HepG2 (cell line): ENCODE results near the gene SSNA1. TPM values are rescaled to one million over a fixed set of nuclear protein-coding genes. Genes with fewer than 3 reads are reported as not detected.

Source experiments
- GFI1 ChIP-seq: sonication (generic); formaldehyde crosslinking; IDR thresholded peaks from 2 replicates; pipeline ENCODE4 v1.5.0; 2020; ENCODE audit warnings: missing genetic modification reagents, mild to moderate bottlenecking, borderline replicate concordance
- JDP2 ChIP-seq: sonication (generic); formaldehyde crosslinking; IDR thresholded peaks from 2 replicates; pipeline ENCODE4 v1.8.1; 2022; ENCODE audit warnings: missing genetic modification reagents, borderline replicate concordance
- MTF1 ChIP-seq: sonication (generic); formaldehyde crosslinking; IDR thresholded peaks from 2 replicates; pipeline ENCODE4 v1.5.0; 2020; ENCODE audit warnings: missing genetic modification reagents
- NFKB2 ChIP-seq: sonication (generic); formaldehyde crosslinking; IDR thresholded peaks from 2 replicates; pipeline ENCODE4 v1.4.0; 2020; ENCODE audit warnings: missing genetic modification reagents, borderline replicate concordance
- PRPF4 ChIP-seq: fragments of 200-400 bp; formaldehyde crosslinking; IDR thresholded peaks from 2 replicates; pipeline ENCODE4 v1.6.1; 2016; ENCODE audit warnings: low read length, low read depth; ENCODE audit not compliant: poor library complexity, severe bottlenecking
- RORA ChIP-seq: sonication (generic); formaldehyde crosslinking; IDR thresholded peaks from 2 replicates; pipeline ENCODE4 v1.5.0; 2020; ENCODE audit warnings: mild to moderate bottlenecking, missing genetic modification reagents, moderate library complexity
- SALL1 ChIP-seq: sonication (generic); formaldehyde crosslinking; IDR thresholded peaks from 2 replicates; pipeline ENCODE4 v1.8.0; 2022; ENCODE audit warnings: mild to moderate bottlenecking, missing genetic modification reagents
- TCF7L2 ChIP-seq: IDR thresholded peaks from 2 replicates; pipeline ENCODE4 v1.6.1; 2011; ENCODE audit warnings: mild to moderate bottlenecking, low read depth, low read length, moderate library complexity
- TP53 ChIP-seq: sonication (generic); formaldehyde crosslinking; conservative IDR thresholded peaks from 2 replicates; pipeline ENCODE4 v1.4.0; 2020; ENCODE audit warnings: missing genetic modification reagents
- ZNF773 ChIP-seq: sonication (generic); formaldehyde crosslinking; IDR thresholded peaks from 2 replicates; pipeline ENCODE4 v1.4.0; 2020; ENCODE audit warnings: missing genetic modification reagents, borderline replicate concordance
- polyA plus RNA-seq, 8 experiments: library from polyadenylated mRNA; depleted of rRNA in 3 of 8; stranded (reverse) in 7 of 8; unstranded in 1 of 8; fragments of >200 nt; fragmentation: Illumina TruSeq in 4 of 8; extraction: Trizol in 4 of 8; gene quantifications; 2 replicates each; pipeline versions ENCODE4 v1.2.1 to v1.2.3, GENCODE V29; 2011 to 2016; ENCODE audit warnings: low read depth in 4 of 8, missing spikeins in 1 of 8, mixed read lengths in 1 of 8; ENCODE audit not compliant: insufficient read depth in 1 of 8
- total RNA-seq, 5 experiments: library from RNA; depleted of rRNA; stranded (reverse); fragments of >200 nt; fragmentation: Illumina TruSeq; extraction: Trizol; gene quantifications; 2 replicates each; pipeline ENCODE4 v1.2.3, GENCODE V29; 2016; ENCODE audit warnings: low read depth in 1 of 5
- TF ChIP-seq, protein P1 (sequence below): sonication (generic); formaldehyde crosslinking; IDR thresholded peaks from 2 replicates; pipeline ENCODE4 v1.8.1; 2023; ENCODE audit warnings: mild to moderate bottlenecking, missing genetic modification reagents
- TF ChIP-seq, protein P2 (sequence below): sonication (generic); formaldehyde crosslinking; IDR thresholded peaks from 2 replicates; pipeline ENCODE4 v1.4.0; 2020; ENCODE audit warnings: low read depth, mild to moderate bottlenecking, missing genetic modification reagents
- TF ChIP-seq, protein P3 (sequence below): sonication (generic); formaldehyde crosslinking; IDR thresholded peaks from 2 replicates; pipeline ENCODE4 v1.5.0; 2020; ENCODE audit warnings: missing genetic modification reagents
- TF ChIP-seq, protein P4 (sequence below): sonication (generic); formaldehyde crosslinking; IDR thresholded peaks from 2 replicates; pipeline ENCODE4 v1.4.0; 2020; ENCODE audit warnings: missing genetic modification reagents
- TF ChIP-seq, protein P5 (sequence below): sonication (generic); formaldehyde crosslinking; IDR thresholded peaks from 2 replicates; pipeline ENCODE4 v1.4.0; 2020; ENCODE audit warnings: missing genetic modification reagents
- TF ChIP-seq, protein P6 (sequence below): sonication (generic); formaldehyde crosslinking; IDR thresholded peaks from 2 replicates; pipeline ENCODE4 v1.4.0; 2020; ENCODE audit warnings: mild to moderate bottlenecking, missing genetic modification reagents

Gene SSNA1
- total and polyA plus RNA-seq, 2 of the 13 experiments (the other 11 are each of a cell fraction or from before 2014, with no cell fraction given), result 35.9 to 49.4 TPM

DNA sequence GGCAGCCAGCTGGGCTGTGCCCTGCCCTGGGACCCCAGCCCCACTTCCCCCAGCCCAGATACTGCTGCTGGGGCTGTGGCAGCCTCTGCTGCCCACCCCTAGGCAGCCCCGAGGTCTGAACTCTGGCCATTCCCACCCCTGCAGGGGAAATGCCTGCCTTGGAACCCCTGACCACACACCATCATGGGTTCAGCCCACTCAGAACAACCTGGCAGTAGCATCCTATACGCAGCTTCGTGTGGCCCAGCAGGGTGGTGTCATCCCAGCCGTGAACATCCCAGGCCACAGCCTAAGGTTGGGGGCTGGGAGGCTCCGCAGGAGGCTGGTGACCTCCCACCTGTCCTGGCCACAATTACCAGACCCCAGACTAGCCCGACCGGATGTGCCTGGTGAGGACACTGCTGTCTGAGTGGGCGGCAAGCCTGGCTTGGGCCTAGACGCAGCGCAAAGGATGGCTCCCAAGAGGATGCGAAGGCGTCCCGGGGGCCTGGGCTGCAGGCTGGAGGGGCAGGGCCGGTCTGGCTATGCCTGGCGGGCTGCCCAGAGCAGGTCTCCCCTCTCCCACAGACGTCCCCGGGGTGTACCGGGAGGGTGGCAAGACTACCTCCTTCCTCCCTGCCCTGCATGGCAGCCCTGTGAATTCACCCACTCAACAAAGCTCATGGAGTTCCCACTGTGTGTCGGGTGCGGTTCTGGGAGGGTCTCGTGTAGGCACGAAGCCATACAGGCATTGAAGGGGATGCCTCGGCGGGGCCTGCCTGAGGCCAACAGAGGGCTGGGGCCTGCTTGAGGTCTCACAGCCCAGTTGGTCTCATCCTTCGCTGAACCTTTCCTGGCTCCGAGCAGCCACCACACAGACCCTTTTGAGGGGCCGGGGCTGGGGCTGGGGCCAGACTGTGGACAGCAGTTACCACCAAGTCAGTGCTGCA, 40.8 kb downstream of the SSNA1 start (continued):
- no peak for TF ChIP-seq MTF1 (CRISPR knock-in tag)
- TF ChIP-seq, protein P1, sequence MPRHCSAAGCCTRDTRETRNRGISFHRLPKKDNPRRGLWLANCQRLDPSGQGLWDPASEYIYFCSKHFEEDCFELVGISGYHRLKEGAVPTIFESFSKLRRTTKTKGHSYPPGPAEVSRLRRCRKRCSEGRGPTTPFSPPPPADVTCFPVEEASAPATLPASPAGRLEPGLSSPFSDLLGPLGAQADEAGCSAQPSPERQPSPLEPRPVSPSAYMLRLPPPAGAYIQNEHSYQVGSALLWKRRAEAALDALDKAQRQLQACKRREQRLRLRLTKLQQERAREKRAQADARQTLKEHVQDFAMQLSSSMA (CRISPR knock-in tag), result no peak
- TF ChIP-seq JDP2, result no peak
- TF ChIP-seq SALL1 (CRISPR knock-in tag), result no peak
- TF ChIP-seq, protein P2, sequence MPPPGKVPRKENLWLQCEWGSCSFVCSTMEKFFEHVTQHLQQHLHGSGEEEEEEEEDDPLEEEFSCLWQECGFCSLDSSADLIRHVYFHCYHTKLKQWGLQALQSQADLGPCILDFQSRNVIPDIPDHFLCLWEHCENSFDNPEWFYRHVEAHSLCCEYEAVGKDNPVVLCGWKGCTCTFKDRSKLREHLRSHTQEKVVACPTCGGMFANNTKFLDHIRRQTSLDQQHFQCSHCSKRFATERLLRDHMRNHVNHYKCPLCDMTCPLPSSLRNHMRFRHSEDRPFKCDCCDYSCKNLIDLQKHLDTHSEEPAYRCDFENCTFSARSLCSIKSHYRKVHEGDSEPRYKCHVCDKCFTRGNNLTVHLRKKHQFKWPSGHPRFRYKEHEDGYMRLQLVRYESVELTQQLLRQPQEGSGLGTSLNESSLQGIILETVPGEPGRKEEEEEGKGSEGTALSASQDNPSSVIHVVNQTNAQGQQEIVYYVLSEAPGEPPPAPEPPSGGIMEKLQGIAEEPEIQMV (CRISPR knock-in tag), result no peak
- no peak for TF ChIP-seq PRPF4
- TF ChIP-seq GFI1, result no peak
- TF ChIP-seq, protein P3, sequence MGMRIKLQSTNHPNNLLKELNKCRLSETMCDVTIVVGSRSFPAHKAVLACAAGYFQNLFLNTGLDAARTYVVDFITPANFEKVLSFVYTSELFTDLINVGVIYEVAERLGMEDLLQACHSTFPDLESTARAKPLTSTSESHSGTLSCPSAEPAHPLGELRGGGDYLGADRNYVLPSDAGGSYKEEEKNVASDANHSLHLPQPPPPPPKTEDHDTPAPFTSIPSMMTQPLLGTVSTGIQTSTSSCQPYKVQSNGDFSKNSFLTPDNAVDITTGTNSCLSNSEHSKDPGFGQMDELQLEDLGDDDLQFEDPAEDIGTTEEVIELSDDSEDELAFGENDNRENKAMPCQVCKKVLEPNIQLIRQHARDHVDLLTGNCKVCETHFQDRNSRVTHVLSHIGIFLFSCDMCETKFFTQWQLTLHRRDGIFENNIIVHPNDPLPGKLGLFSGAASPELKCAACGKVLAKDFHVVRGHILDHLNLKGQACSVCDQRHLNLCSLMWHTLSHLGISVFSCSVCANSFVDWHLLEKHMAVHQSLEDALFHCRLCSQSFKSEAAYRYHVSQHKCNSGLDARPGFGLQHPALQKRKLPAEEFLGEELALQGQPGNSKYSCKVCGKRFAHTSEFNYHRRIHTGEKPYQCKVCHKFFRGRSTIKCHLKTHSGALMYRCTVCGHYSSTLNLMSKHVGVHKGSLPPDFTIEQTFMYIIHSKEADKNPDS (CRISPR knock-in tag), result no peak; the same call in 1 of the 2 replicates
- no peak for TF ChIP-seq ZNF773
- no peak for TF ChIP-seq TCF7L2
- no peak for TF ChIP-seq TP53 (CRISPR knock-in tag)
- TF ChIP-seq, protein P4, sequence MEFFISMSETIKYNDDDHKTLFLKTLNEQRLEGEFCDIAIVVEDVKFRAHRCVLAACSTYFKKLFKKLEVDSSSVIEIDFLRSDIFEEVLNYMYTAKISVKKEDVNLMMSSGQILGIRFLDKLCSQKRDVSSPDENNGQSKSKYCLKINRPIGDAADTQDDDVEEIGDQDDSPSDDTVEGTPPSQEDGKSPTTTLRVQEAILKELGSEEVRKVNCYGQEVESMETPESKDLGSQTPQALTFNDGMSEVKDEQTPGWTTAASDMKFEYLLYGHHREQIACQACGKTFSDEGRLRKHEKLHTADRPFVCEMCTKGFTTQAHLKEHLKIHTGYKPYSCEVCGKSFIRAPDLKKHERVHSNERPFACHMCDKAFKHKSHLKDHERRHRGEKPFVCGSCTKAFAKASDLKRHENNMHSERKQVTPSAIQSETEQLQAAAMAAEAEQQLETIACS (CRISPR knock-in tag), result no peak
- TF ChIP-seq, protein P5, sequence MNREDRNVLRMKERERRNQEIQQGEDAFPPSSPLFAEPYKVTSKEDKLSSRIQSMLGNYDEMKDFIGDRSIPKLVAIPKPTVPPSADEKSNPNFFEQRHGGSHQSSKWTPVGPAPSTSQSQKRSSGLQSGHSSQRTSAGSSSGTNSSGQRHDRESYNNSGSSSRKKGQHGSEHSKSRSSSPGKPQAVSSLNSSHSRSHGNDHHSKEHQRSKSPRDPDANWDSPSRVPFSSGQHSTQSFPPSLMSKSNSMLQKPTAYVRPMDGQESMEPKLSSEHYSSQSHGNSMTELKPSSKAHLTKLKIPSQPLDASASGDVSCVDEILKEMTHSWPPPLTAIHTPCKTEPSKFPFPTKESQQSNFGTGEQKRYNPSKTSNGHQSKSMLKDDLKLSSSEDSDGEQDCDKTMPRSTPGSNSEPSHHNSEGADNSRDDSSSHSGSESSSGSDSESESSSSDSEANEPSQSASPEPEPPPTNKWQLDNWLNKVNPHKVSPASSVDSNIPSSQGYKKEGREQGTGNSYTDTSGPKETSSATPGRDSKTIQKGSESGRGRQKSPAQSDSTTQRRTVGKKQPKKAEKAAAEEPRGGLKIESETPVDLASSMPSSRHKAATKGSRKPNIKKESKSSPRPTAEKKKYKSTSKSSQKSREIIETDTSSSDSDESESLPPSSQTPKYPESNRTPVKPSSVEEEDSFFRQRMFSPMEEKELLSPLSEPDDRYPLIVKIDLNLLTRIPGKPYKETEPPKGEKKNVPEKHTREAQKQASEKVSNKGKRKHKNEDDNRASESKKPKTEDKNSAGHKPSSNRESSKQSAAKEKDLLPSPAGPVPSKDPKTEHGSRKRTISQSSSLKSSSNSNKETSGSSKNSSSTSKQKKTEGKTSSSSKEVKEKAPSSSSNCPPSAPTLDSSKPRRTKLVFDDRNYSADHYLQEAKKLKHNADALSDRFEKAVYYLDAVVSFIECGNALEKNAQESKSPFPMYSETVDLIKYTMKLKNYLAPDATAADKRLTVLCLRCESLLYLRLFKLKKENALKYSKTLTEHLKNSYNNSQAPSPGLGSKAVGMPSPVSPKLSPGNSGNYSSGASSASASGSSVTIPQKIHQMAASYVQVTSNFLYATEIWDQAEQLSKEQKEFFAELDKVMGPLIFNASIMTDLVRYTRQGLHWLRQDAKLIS (CRISPR knock-in tag), result no peak
- no peak for TF ChIP-seq RORA (CRISPR knock-in tag)
- TF ChIP-seq, protein P6, sequence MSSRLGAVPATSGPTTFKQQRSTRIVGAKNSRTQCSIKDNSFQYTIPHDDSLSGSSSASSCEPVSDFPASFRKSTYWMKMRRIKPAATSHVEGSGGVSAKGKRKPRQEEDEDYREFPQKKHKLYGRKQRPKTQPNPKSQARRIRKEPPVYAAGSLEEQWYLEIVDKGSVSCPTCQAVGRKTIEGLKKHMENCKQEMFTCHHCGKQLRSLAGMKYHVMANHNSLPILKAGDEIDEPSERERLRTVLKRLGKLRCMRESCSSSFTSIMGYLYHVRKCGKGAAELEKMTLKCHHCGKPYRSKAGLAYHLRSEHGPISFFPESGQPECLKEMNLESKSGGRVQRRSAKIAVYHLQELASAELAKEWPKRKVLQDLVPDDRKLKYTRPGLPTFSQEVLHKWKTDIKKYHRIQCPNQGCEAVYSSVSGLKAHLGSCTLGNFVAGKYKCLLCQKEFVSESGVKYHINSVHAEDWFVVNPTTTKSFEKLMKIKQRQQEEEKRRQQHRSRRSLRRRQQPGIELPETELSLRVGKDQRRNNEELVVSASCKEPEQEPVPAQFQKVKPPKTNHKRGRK (CRISPR knock-in tag), result no peak
- peak; percentile 91; the same call in 1 of the 2 replicates for TF ChIP-seq NFKB2 (CRISPR knock-in tag)
